Omental fat pad (tissue), 4 donors: ENCODE measurements around the gene MBD1. TPM values are rescaled to one million over a fixed set of nuclear protein-coding genes. Genes with fewer than 3 reads are reported as not detected.
"Not testable (repeated sequence)": the region's sequence is repeated elsewhere in the genome, so short reads cannot be mapped to it uniquely, and the experiment has no call there.

Experiments used
- ATAC-seq: fragments of 150-250 bp; one replicate; pipeline ENCODE4 v1.9.1; 2016; ENCODE audit warnings: mild to moderate bottlenecking, moderate library complexity; ENCODE audit not compliant: low FRiP score
- DNase-seq: peaks from one replicate; pipeline ENCODE4 v3.0.0-alpha.2; 2019; ENCODE audit warnings: low spot score
- total RNA-seq, 4 donors: library from RNA; depleted of rRNA; stranded (reverse); fragments of >200 nt; gene quantifications; one replicate each; pipeline ENCODE4 v1.1.0, GENCODE V29; 2016
- TF ChIP-seq, protein P1 (sequence below), 3 donors: fragments of 450-650 bp; IDR thresholded peaks; one replicate each; pipeline ENCODE4 v1.5.1; 2016 to 2017; ENCODE audit warnings: antibody characterized with exemption in 3 of 3, mild to moderate bottlenecking in 3 of 3, moderate library complexity in 2 of 3

The MBD1 gene
- total RNA-seq, 4 donors from 2014 or later = 49.5 to 63.6 (median 59.4) TPM

DNA sequence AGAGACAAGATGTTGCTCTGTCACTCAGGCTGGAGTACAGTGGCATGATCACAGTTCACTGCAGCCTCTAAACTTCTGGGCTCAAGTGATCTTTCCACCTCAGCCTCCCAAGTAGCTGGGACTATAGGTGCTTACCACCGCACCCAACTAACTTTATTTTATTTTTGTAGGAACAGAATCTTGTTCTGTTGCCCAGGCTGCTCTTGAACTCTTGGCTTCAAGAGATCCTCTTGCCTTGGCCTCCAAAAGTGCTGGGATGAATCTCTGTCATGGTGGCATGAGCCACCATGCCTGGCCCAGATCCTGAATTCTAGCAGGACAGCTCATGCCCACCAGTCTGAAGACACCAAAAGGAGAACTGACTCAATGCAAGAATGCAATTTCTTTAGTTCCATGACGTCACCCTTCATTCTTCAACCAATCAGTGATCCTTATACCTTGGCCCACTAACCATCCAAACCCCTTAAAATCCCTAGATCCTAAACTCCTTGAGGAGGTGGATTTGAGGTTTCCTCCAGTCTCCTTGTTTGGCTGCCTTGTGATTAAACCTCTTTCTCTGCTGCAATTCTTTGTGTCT lies 31.8 kb upstream of the MBD1 start:
- TF ChIP-seq, protein P1, sequence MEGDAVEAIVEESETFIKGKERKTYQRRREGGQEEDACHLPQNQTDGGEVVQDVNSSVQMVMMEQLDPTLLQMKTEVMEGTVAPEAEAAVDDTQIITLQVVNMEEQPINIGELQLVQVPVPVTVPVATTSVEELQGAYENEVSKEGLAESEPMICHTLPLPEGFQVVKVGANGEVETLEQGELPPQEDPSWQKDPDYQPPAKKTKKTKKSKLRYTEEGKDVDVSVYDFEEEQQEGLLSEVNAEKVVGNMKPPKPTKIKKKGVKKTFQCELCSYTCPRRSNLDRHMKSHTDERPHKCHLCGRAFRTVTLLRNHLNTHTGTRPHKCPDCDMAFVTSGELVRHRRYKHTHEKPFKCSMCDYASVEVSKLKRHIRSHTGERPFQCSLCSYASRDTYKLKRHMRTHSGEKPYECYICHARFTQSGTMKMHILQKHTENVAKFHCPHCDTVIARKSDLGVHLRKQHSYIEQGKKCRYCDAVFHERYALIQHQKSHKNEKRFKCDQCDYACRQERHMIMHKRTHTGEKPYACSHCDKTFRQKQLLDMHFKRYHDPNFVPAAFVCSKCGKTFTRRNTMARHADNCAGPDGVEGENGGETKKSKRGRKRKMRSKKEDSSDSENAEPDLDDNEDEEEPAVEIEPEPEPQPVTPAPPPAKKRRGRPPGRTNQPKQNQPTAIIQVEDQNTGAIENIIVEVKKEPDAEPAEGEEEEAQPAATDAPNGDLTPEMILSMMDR (IDR thresholded peaks at IDR 0.05) = no peak
- DNase-seq (no peak), ATAC-seq (no peak)

DNA sequence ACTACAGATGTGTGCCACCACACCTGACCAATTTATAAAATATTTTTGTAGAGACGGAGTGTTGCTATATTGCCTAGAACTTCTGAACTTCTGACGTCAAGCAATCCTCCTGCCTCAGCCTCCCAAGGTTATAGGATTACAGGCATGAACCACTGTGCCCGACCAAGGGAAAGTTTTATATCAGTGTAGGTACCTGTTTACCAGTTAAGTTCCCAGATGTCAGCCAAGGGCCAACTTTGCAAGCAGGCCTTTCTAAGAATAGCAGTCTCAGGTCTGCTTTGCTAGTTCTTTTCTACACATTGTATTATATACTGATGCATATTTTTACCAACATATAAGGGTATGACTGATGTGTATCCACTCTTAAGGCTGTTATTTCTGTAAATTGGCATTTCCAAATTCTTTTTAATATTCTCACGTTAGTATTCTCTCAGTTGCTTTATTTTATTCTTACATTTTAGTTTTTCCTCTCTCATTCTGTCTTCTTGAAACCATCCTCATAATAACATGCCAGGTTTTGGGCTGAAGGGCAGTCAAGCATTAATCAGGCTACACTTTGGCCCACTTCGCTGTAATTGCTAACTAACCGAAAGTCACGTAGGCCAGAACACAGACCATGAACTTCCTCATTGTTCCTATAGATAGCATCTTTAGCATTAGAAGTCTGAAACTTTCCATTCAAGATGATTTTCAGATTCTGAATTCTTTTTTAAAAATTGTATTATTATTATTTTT lies 31.1 kb upstream of the MBD1 start:
- TF ChIP-seq, protein P1 (IDR thresholded peaks at IDR 0.05) = no peak
- ATAC-seq = no peak
- DNase-seq = no peak

DNA sequence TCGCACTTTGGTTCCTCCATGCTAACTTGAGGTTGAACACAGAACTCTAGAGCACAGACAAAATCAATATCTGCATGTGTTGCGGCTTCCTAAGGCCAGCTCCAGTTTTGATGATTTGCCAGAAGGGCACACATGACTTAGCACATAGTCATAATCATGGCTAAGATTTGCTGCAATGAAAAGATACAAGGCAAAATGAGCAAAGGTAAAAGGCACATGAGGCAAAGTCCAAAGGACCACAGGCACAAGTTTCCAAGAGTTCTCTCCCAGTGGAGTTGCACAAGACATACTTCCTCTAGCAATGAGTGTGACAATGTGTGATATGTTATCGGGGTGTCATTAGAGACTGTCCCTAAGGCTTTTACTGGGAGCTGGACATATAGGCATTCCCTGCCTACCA lies 30.3 kb upstream of the MBD1 start:
- DNase-seq = no peak
- TF ChIP-seq, protein P1 (IDR thresholded peaks at IDR 0.05) = no peak
- ATAC-seq = no peak

DNA sequence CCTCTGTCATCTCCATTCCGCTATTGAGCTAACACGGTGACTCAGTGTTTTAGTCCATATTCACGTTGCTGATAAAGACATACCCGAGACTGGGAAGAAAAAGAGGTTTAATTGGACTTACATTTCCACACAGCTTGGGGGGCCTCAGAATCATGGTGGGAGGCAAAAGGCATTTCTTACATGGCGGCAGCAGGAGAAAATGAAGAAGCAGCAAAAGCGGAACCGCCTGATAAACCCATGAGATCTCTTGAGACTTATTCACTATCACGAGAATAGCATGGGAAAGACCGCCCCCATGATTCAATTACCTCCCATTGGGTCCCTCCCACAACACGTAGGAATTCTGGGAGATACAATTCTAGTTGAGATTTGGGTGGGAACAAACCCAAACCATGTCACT lies 28.8 kb upstream of the MBD1 start:
- DNase-seq (no peak), ATAC-seq (no peak)

GRCh38 chr18:50308851-50309250 lies 27.5 kb upstream of the MBD1 start:
- not testable (repeated sequence) for ATAC-seq, DNase-seq

More for the DNA sequence above, 28.8 kb upstream of the MBD1 start:
- TF ChIP-seq, protein P1 (IDR thresholded peaks at IDR 0.05) = no peak

GRCh38 chr18:50307738-50308470 lies 26.6 kb upstream of the MBD1 start:
- DNase-seq (peak; percentile 70), ATAC-seq (peak; percentile 94)
- TF ChIP-seq, protein P1 (IDR thresholded peaks at IDR 0.05) = no peak

DNA sequence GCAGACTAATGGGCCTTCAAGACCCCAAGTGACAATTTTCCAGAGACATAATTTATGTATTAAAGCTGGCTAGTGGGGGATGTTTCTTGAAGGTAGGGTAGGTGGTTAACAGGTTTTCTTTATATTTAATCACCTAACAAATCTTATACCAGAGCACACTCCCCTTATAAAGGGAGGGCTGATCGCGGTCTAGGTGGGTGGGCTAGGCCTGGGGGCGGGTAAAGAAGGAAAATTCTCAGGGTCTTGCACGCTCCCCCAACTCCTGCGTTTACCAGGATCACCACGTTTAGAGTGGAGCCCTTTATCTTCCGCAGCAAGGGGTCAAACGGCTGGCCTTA lies 26.0 kb upstream of the MBD1 start:
- ATAC-seq (no peak), DNase-seq (no peak)
- TF ChIP-seq, protein P1 (IDR thresholded peaks at IDR 0.05) = no peak
